Measurements from ENCODE around the gene TBCC.
"Not testable (repeated sequence)": the region's sequence is repeated elsewhere in the genome, so short reads cannot be mapped to it uniquely, and the experiment has no call there.

TBCC gene

GRCh38 chr6:42745640-42746462, at the start of gene TBCC:
Gene TBCC (minus strand): TSS chr6:42746103. CDS start chr6:42746073, 30 bp downstream.
- DNase-seq (ENCODE audit: low read depth): peak; percentile 80

GRCh38 chr6:42795651-42796050, 49.7 kb upstream of the TBCC start:
- DNase-seq (ENCODE audit: low read depth): no peak

GRCh38 chr6:42791706-42792320, 45.9 kb upstream of the TBCC start:
- DNase-seq (ENCODE audit: low read depth): no peak

GRCh38 chr6:42790549-42791181, 44.8 kb upstream of the TBCC start:
- DNase-seq (ENCODE audit: low read depth): no peak

GRCh38 chr6:42788671-42789070, 42.8 kb upstream of the TBCC start:
- no peak for DNase-seq (ENCODE audit: low read depth)

GRCh38 chr6:42787063-42787472, 41.2 kb upstream of the TBCC start:
- DNase-seq (ENCODE audit: low read depth): no peak

- no peak for DNase-seq (ENCODE audit: low read depth)
Observed at GRCh38 chr6:42786525-42786985, 40.7 kb upstream of the TBCC start.

- DNase-seq (ENCODE audit: low read depth): no peak
Observed at GRCh38 chr6:42784717-42785498, 39.0 kb upstream of the TBCC start.

- peak; percentile 26 for DNase-seq (ENCODE audit: low read depth)
Observed at GRCh38 chr6:42783876-42784642, 38.2 kb upstream of the TBCC start.

GRCh38 chr6:42783177-42783875, 37.4 kb upstream of the TBCC start:
- peak; percentile 38 for DNase-seq (ENCODE audit: low read depth)

GRCh38 chr6:42782689-42783176, 36.8 kb upstream of the TBCC start:
- DNase-seq (ENCODE audit: low read depth): peak; percentile 43

- peak; percentile 55 for DNase-seq (ENCODE audit: low read depth)
Observed at GRCh38 chr6:42781796-42782688, 36.1 kb upstream of the TBCC start, which contains the start of gene BICRAL. Gene BICRAL (plus strand): TSS chr6:42782052. CDS start chr6:42822023, 39,971 bp downstream.

- no peak for DNase-seq (ENCODE audit: low read depth)
Observed at GRCh38 chr6:42781546-42781795, 35.6 kb upstream of the TBCC start.

- no peak for DNase-seq (ENCODE audit: low read depth)
Observed at GRCh38 chr6:42779521-42779920, 33.6 kb upstream of the TBCC start.

GRCh38 chr6:42778122-42778521, 32.2 kb upstream of the TBCC start:
- no peak for DNase-seq (ENCODE audit: low read depth)

GRCh38 chr6:42777126-42777822, 31.4 kb upstream of the TBCC start:
- DNase-seq (ENCODE audit: low read depth): no peak

GRCh38 chr6:42774821-42775487, 29.1 kb upstream of the TBCC start:
- DNase-seq (ENCODE audit: low read depth): not testable (repeated sequence)

GRCh38 chr6:42774201-42774600, 28.3 kb upstream of the TBCC start:
- no peak for DNase-seq (ENCODE audit: low read depth)

- DNase-seq (ENCODE audit: low read depth): no peak
Observed at GRCh38 chr6:42771741-42772100, 25.8 kb upstream of the TBCC start.
